Lower leg skin (tissue), 4 donors: ENCODE measurements around the gene DCST1. TPM values are rescaled to one million over a fixed set of nuclear protein-coding genes. Genes with fewer than 3 reads are reported as not detected.

ENCODE experiments used
- DNase-seq, 2 donors: peaks; one replicate each; pipeline ENCODE4 v3.0.0-alpha.2; 2019; ENCODE audit warnings: low spot score in 2 of 2
- H3K4me3 ChIP-seq: fragments of 200-600 bp; sonication (generic); 2 replicates; pipeline ENCODE4 v1.5.1; 2017; ENCODE audit warnings: mild to moderate bottlenecking, low read depth; ENCODE audit not compliant: poor library complexity, severe bottlenecking
- CTCF ChIP-seq, 3 donors: fragments of 450-650 bp; IDR thresholded peaks; one replicate each; pipeline ENCODE4 v1.5.1; 2016; ENCODE audit warnings: antibody characterized with exemption in 3 of 3, mild to moderate bottlenecking in 3 of 3, moderate library complexity in 2 of 3
- POLR2A ChIP-seq, 2 donors: fragments of 450-650 bp; IDR thresholded peaks; one replicate each; pipeline ENCODE4 v1.6.1; 2016 to 2017; ENCODE audit warnings: antibody characterized with exemption in 2 of 2, mild to moderate bottlenecking in 1 of 2, moderate library complexity in 1 of 2
- WGBS, 2 donors: methylation state at CpG; one replicate each; pipeline ENCODE4 v1.1.5; 2018; 5-methylcytosine and 5-hydroxymethylcytosine counted together
- intact Hi-C: fragments of 100-400 bp; cut with DNase I; formaldehyde crosslinking; loops from one replicate; pipeline ENCODE4 v1.15.0; 2023; ENCODE audit warnings: low total_unique reads
- total RNA-seq, 4 donors: library from RNA; depleted of rRNA; stranded (reverse); fragments of >200 nt; gene quantifications; one replicate each; pipeline ENCODE4 v1.1.0, GENCODE V29; 2016

Gene DCST1
- total RNA-seq, 4 donors from 2014 or later: 0.38 to 3.6 (median 0.87) TPM

- 2% methylated on average over 27 of the region's 32 CpGs for WGBS, 2 donors
- peak overlapping the region; percentile 26 for H3K4me3 ChIP-seq
- TF ChIP-seq CTCF (IDR thresholded peaks at IDR 0.05) (no peak), POLR2A (IDR thresholded peaks at IDR 0.05) (no peak)
- DNase-seq: peak; percentile 81 to 96
- intact Hi-C loops: no loop called here
Observed at GRCh38 chr1:155085504-155086127, 52.0 kb downstream of the DCST1 start.

- intact Hi-C loops: no loop called here
- 23 to 24% methylated on average over 9 to 17 of the region's 24 CpGs for WGBS, 2 donors
- H3K4me3 ChIP-seq: no peak overlapping the region
- DNase-seq: peak; percentile 62 to 96
- TF ChIP-seq POLR2A (IDR thresholded peaks at IDR 0.05): no peak
- peak in 1 of 3 donors; percentile 93 for TF ChIP-seq CTCF (IDR thresholded peaks at IDR 0.05)
Observed at GRCh38 chr1:155086128-155086741, 52.6 kb downstream of the DCST1 start.

GRCh38 chr1:155086856-155087535 is 53.4 kb downstream of the DCST1 start:
- no peak for DNase-seq
- intact Hi-C loops: no loop called here
- no peak overlapping the region for H3K4me3 ChIP-seq
- no peak for TF ChIP-seq POLR2A (IDR thresholded peaks at IDR 0.05)
- no peak for TF ChIP-seq CTCF (IDR thresholded peaks at IDR 0.05)
- WGBS, 2 donors: 69 to 70% methylated on average over 8 of the region's 8 CpGs

- 16 to 22% methylated on average over 27 to 29 of the region's 29 CpGs for WGBS, 2 donors
- DNase-seq: peak; percentile 66 to 95
- intact Hi-C loops: loop anchor here (2.0 kb wide), 1 partner anchor 77 kb away; no protein-coding TSS in a partner anchor
- H3K4me3 ChIP-seq: no peak overlapping the region
- TF ChIP-seq CTCF (IDR thresholded peaks at IDR 0.05) (peak in 1 of 3 donors; percentile 78), POLR2A (IDR thresholded peaks at IDR 0.05) (no peak)
Observed at GRCh38 chr1:155091071-155092051, 57.7 kb downstream of the DCST1 start.

GRCh38 chr1:155092131-155092530 is 58.5 kb downstream of the DCST1 start:
- no peak for DNase-seq
- intact Hi-C loops: no loop called here
- no peak overlapping the region for H3K4me3 ChIP-seq
- WGBS, 2 donors: 76 to 90% methylated on average over 5 to 6 of the region's 6 CpGs
- TF ChIP-seq CTCF (IDR thresholded peaks at IDR 0.05): no peak
- no peak for TF ChIP-seq POLR2A (IDR thresholded peaks at IDR 0.05)
